Measurements from ENCODE around the gene HPX. TPM values are rescaled to one million over a fixed set of nuclear protein-coding genes. Genes with fewer than 3 reads are reported as not detected.
A peak's percentile ranks its signal among the peaks of the same experiment; 100 is the strongest.

The HPX gene
- total and polyA plus RNA-seq, 2 of the 13 experiments (the other 11 are each of a cell fraction or from before 2014, with no cell fraction given): 9.2 to 57.4 TPM

DNA sequence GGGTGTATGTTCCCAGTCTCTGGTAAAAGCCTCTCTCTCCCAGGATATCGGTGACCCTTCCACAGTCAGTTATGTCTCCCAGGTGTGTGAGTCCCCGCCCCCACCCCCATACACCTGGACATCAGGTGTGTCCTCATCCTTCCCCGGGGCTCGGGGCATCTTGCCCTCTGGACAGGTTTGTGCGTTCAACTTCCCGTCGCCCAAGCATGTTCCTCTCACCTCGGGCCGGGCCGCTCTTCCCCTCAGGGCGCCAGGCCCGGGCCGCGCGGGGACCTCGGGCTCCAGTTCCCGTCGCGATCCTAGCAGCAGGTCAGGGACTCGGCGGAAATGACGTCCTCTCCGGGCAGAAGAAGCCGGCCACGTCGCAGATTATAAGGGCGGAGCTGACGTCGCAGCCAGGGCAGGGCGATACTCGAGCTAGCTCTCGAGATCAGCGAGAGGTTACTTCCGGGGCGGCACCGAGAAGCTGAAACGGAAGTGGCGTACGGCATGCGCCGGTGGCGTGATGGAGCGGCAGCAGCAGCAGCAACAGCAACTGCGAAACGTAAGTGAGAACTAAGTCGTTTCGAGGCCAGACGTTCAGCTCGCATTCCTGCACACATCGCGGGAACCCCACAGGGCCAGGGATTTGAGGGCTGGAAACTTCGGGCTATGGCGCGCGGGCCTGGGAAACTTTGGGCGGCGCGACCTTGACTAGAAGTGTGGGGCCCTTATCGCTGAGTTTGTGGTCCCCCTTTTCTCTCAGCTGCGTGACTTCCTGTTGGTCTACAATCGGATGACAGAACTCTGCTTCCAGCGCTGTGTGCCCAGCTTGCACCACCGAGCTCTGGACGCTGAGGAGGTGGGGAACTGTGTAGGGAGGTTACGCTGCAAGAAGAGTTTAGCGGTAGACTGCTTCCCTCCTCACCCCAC lies 40.5 kb upstream of the HPX start, which contains the start of the genes ARFIP2 and TIMM10B (continued):
- TF ChIP-seq, protein P1, sequence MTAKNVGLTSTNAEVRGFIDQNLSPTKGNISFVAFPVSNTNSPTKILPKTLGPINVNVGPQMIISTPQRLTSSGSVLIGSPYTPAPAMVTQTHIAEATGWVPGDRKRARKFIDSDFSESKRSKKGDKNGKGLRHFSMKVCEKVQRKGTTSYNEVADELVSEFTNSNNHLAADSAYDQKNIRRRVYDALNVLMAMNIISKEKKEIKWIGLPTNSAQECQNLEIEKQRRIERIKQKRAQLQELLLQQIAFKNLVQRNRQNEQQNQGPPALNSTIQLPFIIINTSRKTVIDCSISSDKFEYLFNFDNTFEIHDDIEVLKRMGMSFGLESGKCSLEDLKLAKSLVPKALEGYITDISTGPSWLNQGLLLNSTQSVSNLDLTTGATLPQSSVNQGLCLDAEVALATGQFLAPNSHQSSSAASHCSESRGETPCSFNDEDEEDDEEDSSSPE (CRISPR knock-in tag; IDR thresholded peaks at IDR 0.05): peak; percentile 36; the same call in 1 of the 2 replicates
- TF ChIP-seq, protein P2, sequence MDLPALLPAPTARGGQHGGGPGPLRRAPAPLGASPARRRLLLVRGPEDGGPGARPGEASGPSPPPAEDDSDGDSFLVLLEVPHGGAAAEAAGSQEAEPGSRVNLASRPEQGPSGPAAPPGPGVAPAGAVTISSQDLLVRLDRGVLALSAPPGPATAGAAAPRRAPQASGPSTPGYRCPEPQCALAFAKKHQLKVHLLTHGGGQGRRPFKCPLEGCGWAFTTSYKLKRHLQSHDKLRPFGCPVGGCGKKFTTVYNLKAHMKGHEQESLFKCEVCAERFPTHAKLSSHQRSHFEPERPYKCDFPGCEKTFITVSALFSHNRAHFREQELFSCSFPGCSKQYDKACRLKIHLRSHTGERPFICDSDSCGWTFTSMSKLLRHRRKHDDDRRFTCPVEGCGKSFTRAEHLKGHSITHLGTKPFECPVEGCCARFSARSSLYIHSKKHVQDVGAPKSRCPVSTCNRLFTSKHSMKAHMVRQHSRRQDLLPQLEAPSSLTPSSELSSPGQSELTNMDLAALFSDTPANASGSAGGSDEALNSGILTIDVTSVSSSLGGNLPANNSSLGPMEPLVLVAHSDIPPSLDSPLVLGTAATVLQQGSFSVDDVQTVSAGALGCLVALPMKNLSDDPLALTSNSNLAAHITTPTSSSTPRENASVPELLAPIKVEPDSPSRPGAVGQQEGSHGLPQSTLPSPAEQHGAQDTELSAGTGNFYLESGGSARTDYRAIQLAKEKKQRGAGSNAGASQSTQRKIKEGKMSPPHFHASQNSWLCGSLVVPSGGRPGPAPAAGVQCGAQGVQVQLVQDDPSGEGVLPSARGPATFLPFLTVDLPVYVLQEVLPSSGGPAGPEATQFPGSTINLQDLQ (CRISPR knock-in tag; IDR thresholded peaks at IDR 0.05): no peak
- TF ChIP-seq, protein P3, sequence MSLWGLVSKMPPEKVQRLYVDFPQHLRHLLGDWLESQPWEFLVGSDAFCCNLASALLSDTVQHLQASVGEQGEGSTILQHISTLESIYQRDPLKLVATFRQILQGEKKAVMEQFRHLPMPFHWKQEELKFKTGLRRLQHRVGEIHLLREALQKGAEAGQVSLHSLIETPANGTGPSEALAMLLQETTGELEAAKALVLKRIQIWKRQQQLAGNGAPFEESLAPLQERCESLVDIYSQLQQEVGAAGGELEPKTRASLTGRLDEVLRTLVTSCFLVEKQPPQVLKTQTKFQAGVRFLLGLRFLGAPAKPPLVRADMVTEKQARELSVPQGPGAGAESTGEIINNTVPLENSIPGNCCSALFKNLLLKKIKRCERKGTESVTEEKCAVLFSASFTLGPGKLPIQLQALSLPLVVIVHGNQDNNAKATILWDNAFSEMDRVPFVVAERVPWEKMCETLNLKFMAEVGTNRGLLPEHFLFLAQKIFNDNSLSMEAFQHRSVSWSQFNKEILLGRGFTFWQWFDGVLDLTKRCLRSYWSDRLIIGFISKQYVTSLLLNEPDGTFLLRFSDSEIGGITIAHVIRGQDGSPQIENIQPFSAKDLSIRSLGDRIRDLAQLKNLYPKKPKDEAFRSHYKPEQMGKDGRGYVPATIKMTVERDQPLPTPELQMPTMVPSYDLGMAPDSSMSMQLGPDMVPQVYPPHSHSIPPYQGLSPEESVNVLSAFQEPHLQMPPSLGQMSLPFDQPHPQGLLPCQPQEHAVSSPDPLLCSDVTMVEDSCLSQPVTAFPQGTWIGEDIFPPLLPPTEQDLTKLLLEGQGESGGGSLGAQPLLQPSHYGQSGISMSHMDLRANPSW (CRISPR knock-in tag; IDR thresholded peaks at IDR 0.05; ENCODE audit: borderline replicate concordance): no peak; the same call in 1 of the 2 replicates
- TF ChIP-seq ZNF615 (CRISPR knock-in tag; IDR thresholded peaks at IDR 0.05; ENCODE audit: borderline replicate concordance) (0 out of 2 replicates have a peak, but pooled peaks have one; percentile 56), KMT2B (CRISPR knock-in tag; IDR thresholded peaks at IDR 0.05) (peak; percentile 74; the same call in 1 of the 2 replicates), ZBTB7A (CRISPR knock-in tag; IDR thresholded peaks at IDR 0.05) (no peak), ZNF33A (CRISPR knock-in tag; IDR thresholded peaks at IDR 0.05; ENCODE audit: borderline replicate concordance) (no peak), NFIC (IDR thresholded peaks at IDR 0.05; ENCODE audit: low read length) (no peak)
- TF ChIP-seq, protein P4, sequence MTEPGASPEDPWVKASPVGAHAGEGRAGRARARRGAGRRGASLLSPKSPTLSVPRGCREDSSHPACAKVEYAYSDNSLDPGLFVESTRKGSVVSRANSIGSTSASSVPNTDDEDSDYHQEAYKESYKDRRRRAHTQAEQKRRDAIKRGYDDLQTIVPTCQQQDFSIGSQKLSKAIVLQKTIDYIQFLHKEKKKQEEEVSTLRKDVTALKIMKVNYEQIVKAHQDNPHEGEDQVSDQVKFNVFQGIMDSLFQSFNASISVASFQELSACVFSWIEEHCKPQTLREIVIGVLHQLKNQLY (CRISPR knock-in tag; IDR thresholded peaks at IDR 0.05): peak; percentile 94
- TF ChIP-seq, protein P5, sequence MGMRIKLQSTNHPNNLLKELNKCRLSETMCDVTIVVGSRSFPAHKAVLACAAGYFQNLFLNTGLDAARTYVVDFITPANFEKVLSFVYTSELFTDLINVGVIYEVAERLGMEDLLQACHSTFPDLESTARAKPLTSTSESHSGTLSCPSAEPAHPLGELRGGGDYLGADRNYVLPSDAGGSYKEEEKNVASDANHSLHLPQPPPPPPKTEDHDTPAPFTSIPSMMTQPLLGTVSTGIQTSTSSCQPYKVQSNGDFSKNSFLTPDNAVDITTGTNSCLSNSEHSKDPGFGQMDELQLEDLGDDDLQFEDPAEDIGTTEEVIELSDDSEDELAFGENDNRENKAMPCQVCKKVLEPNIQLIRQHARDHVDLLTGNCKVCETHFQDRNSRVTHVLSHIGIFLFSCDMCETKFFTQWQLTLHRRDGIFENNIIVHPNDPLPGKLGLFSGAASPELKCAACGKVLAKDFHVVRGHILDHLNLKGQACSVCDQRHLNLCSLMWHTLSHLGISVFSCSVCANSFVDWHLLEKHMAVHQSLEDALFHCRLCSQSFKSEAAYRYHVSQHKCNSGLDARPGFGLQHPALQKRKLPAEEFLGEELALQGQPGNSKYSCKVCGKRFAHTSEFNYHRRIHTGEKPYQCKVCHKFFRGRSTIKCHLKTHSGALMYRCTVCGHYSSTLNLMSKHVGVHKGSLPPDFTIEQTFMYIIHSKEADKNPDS (CRISPR knock-in tag; IDR thresholded peaks at IDR 0.05): no peak; the same call in 1 of the 2 replicates
- TF ChIP-seq, protein P6, sequence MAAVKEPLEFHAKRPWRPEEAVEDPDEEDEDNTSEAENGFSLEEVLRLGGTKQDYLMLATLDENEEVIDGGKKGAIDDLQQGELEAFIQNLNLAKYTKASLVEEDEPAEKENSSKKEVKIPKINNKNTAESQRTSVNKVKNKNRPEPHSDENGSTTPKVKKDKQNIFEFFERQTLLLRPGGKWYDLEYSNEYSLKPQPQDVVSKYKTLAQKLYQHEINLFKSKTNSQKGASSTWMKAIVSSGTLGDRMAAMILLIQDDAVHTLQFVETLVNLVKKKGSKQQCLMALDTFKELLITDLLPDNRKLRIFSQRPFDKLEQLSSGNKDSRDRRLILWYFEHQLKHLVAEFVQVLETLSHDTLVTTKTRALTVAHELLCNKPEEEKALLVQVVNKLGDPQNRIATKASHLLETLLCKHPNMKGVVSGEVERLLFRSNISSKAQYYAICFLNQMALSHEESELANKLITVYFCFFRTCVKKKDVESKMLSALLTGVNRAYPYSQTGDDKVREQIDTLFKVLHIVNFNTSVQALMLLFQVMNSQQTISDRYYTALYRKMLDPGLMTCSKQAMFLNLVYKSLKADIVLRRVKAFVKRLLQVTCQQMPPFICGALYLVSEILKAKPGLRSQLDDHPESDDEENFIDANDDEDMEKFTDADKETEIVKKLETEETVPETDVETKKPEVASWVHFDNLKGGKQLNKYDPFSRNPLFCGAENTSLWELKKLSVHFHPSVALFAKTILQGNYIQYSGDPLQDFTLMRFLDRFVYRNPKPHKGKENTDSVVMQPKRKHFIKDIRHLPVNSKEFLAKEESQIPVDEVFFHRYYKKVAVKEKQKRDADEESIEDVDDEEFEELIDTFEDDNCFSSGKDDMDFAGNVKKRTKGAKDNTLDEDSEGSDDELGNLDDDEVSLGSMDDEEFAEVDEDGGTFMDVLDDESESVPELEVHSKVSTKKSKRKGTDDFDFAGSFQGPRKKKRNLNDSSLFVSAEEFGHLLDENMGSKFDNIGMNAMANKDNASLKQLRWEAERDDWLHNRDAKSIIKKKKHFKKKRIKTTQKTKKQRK (IDR thresholded peaks at IDR 0.05; ENCODE audit: low read length): no peak
- TF ChIP-seq, protein P7, sequence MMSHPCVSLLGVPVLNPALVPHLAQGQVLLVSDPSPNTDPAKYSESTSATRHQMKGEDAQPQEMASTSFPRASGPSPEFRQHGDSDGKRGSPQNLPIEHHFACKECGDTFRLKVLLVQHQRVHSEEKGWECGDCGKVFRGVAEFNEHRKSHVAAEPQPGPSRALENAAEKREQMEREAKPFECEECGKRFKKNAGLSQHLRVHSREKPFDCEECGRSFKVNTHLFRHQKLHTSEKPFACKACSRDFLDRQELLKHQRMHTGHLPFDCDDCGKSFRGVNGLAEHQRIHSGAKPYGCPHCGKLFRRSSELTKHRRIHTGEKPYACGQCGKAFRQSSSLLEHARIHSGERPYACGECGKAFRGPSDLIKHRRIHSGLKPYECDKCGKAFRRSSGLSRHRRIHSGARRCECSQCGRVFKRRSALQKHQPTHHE (CRISPR knock-in tag; IDR thresholded peaks at IDR 0.05; ENCODE audit: borderline replicate concordance): no peak; the same call in 1 of the 2 replicates

Measured in HepG2 (cell line).